Uterus (tissue), 4 donors: Measurements from ENCODE around the gene APOA1. TPM values are rescaled to one million over a fixed set of nuclear protein-coding genes. Genes with fewer than 3 reads are reported as not detected.

Experiments used
- DNase-seq, 2 donors: peaks; one replicate each; pipeline ENCODE4 v3.0.0-alpha.2; 2019 to 2020
- H3K27ac ChIP-seq, 2 donors: fragments of 200-600 bp; sonication (generic); 1 replicate in 1 of 2; 2 replicates in 1 of 2; pipeline ENCODE4 v1.5.1; 2016 to 2018
- H3K27me3 ChIP-seq, 2 donors: fragments of 200-600 bp; sonication (generic); one replicate each; pipeline ENCODE4 v1.5.1; 2018 to 2019; ENCODE audit warnings: control low read depth in 1 of 2
- H3K36me3 ChIP-seq, 2 donors: fragments of 200-600 bp; sonication (generic); one replicate each; pipeline ENCODE4 v1.5.1; 2019; ENCODE audit warnings: control low read depth in 1 of 2
- H3K4me1 ChIP-seq, 2 donors: fragments of 200-600 bp; sonication (generic); one replicate each; pipeline ENCODE4 v1.5.1; 2018 to 2019; ENCODE audit warnings: control low read depth in 1 of 2
- H3K4me3 ChIP-seq, 2 donors: fragments of 200-600 bp; sonication (generic); 1 replicate in 1 of 2; 2 replicates in 1 of 2; pipeline ENCODE4 v1.5.1; 2018 to 2019; ENCODE audit warnings: mild to moderate bottlenecking in 1 of 2
- H3K9me3 ChIP-seq, 2 donors: fragments of 200-600 bp; sonication (generic); one replicate each; pipeline ENCODE4 v1.5.1; 2019; ENCODE audit warnings: control low read depth in 1 of 2
- CTCF ChIP-seq, 4 experiments: fragments of 200-600 bp in 2 of 4; fragments of 450-650 bp in 2 of 4; sonication (generic) in 2 of 4; IDR thresholded peaks; one replicate each; pipeline ENCODE4 v1.5.1; 2016 to 2019; ENCODE audit warnings: antibody characterized with exemption in 4 of 4, mild to moderate bottlenecking in 2 of 4, moderate library complexity in 1 of 4
- POLR2A ChIP-seq, 2 donors: fragments of 450-650 bp; IDR thresholded peaks; one replicate each; pipeline ENCODE4 v1.6.1; 2016; ENCODE audit warnings: antibody characterized with exemption in 2 of 2, mild to moderate bottlenecking in 1 of 2, moderate library complexity in 1 of 2
- intact Hi-C: fragments of 100-400 bp; cut with DNase I; formaldehyde crosslinking; loops from one replicate; pipeline ENCODE4 v1.15.1; 2023; ENCODE audit warnings: low total_unique reads
- total RNA-seq, 4 donors: library from RNA; depleted of rRNA in 3 of 4; stranded (reverse); fragments of >200 nt in 3 of 4; gene quantifications; one replicate each; pipeline versions ENCODE4 v1.1.0 to v1.2.4, GENCODE V29; 2014 to 2023
- donor health status: DM: yes; HTN: yes; CAD: no.

APOA1 gene
- total RNA-seq, 4 donors from 2014 or later, result 2.2 to 3.5 TPM; not detected in 2

GRCh38 chr11:116861539-116861938, 24.1 kb upstream of the APOA1 start:
- H3K4me1 ChIP-seq, result no peaks in the 10 kb centered on the region
- intact Hi-C loops, result no loop called here
- no peak for TF ChIP-seq POLR2A (IDR thresholded peaks at IDR 0.05)
- TF ChIP-seq CTCF (IDR thresholded peaks at IDR 0.05), result no peak
- DNase-seq, result no peak
- no peaks in the 10 kb centered on the region for H3K27me3 ChIP-seq
- no peaks in the 10 kb centered on the region for H3K9me3 ChIP-seq
- H3K36me3 ChIP-seq, result no peaks in the 10 kb centered on the region
- H3K4me3 ChIP-seq, result no peak overlapping the region
- no peak overlapping the region for H3K27ac ChIP-seq

- intact Hi-C loops, result no loop called here
- no peak for TF ChIP-seq POLR2A (IDR thresholded peaks at IDR 0.05)
- TF ChIP-seq CTCF (IDR thresholded peaks at IDR 0.05), result no peak
Measured at GRCh38 chr11:116860303-116860702, 22.9 kb upstream of the APOA1 start.

GRCh38 chr11:116859175-116859574, 21.8 kb upstream of the APOA1 start:
- H3K9me3 ChIP-seq, result no peaks in the 10 kb centered on the region
- DNase-seq, result no peak
- no peaks in the 10 kb centered on the region for H3K36me3 ChIP-seq
- no peaks in the 10 kb centered on the region for H3K4me1 ChIP-seq
- TF ChIP-seq POLR2A (IDR thresholded peaks at IDR 0.05) (no peak), CTCF (IDR thresholded peaks at IDR 0.05) (no peak)
- no peak overlapping the region for H3K27ac ChIP-seq
- H3K27me3 ChIP-seq, result no peaks in the 10 kb centered on the region
- intact Hi-C loops, result no loop called here
- no peak overlapping the region for H3K4me3 ChIP-seq

More at GRCh38 chr11:116860303-116860702, 22.9 kb upstream of the APOA1 start:
- Histone ChIP-seq H3K27me3 (no peaks in the 10 kb centered on the region), H3K4me3 (no peak overlapping the region), H3K4me1 (no peaks in the 10 kb centered on the region), H3K9me3 (no peaks in the 10 kb centered on the region), H3K36me3 (no peaks in the 10 kb centered on the region), H3K27ac (no peak overlapping the region)
- no peak for DNase-seq

GRCh38 chr11:116857936-116858335, 20.5 kb upstream of the APOA1 start:
- Histone ChIP-seq H3K4me1 (no peaks in the 10 kb centered on the region), H3K27ac (no peak overlapping the region), H3K36me3 (no peaks in the 10 kb centered on the region), H3K27me3 (no peaks in the 10 kb centered on the region), H3K4me3 (no peak overlapping the region), H3K9me3 (no peaks in the 10 kb centered on the region)
- intact Hi-C loops, result no loop called here
- TF ChIP-seq POLR2A (IDR thresholded peaks at IDR 0.05), result no peak
- TF ChIP-seq CTCF (IDR thresholded peaks at IDR 0.05), result no peak
- DNase-seq, result no peak

- intact Hi-C loops, result no loop called here
- Histone ChIP-seq H3K4me3 (no peak overlapping the region), H3K27ac (no peak overlapping the region), H3K27me3 (no peaks in the 10 kb centered on the region), H3K36me3 (no peaks in the 10 kb centered on the region), H3K4me1 (no peaks in the 10 kb centered on the region), H3K9me3 (no peaks in the 10 kb centered on the region)
- no peak for DNase-seq
- TF ChIP-seq CTCF (IDR thresholded peaks at IDR 0.05), result no peak
- no peak for TF ChIP-seq POLR2A (IDR thresholded peaks at IDR 0.05)
Measured at GRCh38 chr11:116857316-116857715, 19.9 kb upstream of the APOA1 start.
